ENCODE data around the gene CELSR2.
A peak's percentile ranks its signal among the peaks of the same experiment; 100 is the strongest.

The CELSR2 gene

DNA sequence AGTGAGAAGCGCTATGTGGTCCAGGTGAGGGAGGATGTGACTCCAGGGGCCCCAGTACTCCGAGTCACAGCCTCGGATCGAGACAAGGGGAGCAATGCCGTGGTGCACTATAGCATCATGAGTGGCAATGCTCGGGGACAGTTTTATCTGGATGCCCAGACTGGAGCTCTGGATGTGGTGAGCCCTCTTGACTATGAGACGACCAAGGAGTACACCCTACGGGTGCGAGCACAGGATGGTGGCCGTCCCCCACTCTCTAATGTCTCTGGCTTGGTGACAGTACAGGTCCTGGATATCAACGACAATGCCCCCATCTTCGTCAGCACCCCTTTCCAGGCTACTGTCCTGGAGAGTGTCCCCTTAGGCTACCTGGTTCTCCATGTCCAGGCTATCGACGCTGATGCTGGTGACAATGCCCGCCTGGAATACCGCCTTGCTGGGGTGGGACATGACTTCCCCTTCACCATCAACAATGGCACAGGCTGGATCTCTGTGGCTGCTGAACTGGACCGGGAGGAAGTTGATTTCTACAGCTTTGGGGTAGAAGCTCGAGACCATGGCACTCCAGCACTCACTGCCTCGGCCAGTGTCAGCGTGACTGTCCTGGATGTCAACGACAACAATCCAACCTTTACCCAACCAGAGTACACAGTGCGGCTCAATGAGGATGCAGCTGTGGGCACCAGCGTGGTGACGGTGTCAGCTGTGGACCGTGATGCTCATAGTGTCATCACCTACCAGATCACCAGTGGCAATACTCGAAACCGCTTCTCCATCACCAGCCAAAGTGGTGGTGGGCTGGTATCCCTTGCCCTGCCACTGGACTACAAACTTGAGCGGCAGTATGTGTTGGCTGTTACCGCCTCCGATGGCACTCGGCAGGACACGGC, 2.2 kb downstream of the CELSR2 start:
- H3K27ac ChIP-seq: no peak overlapping the region
- DNase-seq (ENCODE audit: low read depth, low spot score): no peak

DNA sequence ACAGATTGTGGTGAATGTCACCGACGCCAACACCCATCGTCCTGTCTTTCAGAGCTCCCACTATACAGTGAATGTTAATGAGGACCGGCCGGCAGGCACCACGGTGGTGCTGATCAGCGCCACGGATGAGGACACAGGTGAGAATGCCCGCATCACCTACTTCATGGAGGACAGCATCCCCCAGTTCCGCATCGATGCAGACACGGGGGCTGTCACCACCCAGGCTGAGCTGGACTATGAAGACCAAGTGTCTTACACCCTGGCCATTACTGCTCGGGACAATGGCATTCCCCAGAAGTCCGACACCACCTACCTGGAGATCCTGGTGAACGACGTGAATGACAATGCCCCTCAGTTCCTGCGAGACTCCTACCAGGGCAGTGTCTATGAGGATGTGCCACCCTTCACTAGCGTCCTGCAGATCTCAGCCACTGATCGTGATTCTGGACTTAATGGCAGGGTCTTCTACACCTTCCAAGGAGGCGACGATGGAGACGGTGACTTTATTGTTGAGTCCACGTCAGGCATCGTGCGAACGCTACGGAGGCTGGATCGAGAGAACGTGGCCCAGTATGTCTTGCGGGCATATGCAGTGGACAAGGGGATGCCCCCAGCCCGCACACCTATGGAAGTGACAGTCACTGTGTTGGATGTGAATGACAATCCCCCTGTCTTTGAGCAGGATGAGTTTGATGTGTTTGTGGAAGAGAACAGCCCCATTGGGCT, 3.0 kb downstream of the CELSR2 start:
- DNase-seq (ENCODE audit: low read depth, low spot score): no peak
- H3K27ac ChIP-seq: no peak overlapping the region

DNA sequence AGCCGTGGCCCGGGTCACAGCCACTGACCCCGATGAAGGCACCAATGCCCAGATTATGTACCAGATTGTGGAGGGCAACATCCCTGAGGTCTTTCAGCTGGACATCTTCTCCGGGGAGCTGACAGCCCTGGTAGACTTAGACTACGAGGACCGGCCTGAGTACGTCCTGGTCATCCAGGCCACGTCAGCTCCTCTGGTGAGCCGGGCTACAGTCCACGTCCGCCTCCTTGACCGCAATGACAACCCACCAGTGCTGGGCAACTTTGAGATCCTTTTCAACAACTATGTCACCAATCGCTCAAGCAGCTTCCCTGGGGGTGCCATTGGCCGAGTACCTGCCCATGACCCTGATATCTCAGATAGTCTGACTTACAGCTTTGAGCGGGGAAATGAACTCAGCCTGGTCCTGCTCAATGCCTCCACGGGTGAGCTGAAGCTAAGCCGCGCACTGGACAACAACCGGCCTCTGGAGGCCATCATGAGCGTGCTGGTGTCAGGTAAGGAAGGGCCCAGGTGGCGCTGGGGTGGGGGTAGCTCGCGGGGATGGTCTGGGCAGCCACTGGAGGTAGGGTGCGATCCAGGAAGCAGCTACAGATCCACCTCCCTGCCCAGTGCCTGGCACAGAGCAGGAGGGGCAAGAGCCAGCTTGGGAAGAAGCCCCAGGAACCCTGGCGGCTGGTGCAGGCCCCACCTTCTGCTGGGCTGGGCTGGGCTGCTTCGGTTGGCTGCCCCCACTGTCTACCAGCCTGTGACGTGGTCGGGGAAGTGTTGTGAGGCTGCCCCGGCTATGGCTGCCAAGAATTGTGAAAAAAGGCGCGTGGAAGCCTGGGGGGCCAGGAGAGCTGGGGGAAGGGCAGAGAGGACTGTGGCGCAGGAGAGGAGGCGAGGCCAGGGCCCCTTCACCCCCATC, 3.8 kb downstream of the CELSR2 start:
- peak overlapping the region; percentile 40 for H3K27ac ChIP-seq
- DNase-seq (ENCODE audit: low read depth, low spot score): no peak

DNA sequence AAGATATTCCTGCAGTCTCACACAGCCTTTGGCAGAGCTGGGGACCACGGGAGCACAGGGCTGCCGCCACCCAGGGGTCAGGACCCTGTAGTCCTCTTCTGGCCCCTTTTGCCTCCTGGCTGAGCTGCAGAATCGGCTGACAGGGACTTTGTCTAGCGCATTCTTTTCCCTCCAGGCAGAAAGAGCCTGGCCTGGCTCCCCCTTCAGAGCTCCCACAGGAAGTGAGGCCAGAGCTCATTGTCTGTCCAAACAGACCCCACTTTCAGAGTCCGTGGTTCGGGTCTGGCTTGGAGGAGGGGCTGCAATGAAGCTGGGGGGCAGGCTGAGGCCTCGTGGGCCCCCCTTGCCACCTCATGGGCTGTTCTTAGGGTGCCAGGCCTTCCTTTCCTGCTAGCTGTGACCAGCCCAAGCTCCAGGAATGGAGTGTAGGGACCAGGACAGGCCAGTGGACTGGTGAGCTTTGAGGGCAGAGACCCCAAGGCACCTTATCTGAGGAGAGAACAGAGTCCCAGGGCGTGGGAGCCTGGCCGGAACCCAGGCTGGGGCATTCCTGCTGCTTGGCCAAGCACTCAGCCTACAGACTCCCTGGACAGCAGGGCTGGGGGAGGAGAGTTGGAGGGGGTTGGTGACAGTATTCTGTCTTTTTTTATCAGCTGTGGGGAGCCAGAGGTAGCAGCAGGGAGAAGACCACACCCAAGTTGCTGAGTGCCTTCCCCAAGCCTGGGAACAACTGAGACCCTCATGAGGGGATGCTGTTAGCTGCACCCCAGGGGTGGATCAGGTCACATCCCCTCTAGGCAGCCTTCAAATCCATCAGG, 4.7 kb downstream of the CELSR2 start:
- H3K27ac ChIP-seq: peak overlapping the region; percentile 40

DNA sequence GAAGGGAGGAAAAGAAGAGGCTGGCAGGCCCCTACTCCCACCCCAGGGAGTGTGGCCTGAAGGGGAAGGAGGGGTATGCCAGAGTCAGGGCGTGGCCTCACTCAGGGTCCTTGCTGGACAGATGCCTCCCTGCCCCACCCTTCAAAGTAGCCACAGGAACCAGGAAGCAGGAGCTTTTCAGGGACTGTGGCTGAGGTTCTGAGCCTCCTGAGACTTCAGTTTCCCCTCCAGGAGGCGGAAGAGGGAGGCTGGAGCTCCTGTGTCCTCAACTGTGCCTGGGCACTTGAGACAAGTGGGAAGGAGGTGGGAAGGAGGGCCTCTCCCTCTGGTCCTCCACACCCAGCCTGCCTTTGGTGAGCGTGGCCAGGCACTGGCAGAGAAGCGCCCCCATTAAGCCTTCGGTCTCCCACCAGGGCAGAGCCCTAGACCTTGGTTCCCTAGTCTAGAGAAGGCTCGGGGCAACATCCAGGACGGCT, 5.3 kb downstream of the CELSR2 start:
- H3K27ac ChIP-seq: peak overlapping the region; percentile 40
- no peak for DNase-seq (ENCODE audit: low read depth, low spot score)

More for the DNA sequence above, 4.7 kb downstream of the CELSR2 start:
- DNase-seq (ENCODE audit: low read depth, low spot score): no peak

DNA sequence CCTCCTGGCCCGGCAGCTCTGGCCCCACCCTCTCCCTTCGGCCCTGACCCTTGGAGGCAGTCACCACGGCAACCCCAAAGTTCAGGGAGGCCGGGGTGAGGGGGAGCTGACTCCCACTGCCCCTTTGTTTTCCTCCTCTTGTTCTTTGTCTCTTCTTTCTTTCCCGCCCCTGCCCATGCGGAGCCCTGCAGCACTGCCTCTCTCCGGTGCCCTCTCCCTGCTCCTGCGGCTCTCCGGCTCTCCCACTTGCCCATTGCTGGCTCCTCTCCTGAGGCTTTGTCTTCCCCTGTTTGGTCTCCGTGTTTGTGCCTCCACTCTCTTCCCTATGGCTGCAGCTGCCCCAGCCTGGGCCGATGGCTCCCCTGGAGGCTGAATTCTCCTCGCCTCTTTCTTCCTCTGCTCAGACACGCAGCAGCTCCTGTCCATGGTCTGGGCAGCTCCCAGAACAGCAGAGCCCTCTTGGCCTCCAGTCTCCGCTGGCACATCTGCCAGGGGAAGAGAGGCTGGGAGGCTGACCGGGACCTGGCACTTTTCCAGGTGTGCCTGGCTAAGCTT, 5.8 kb downstream of the CELSR2 start:
- peak overlapping the region; percentile 40 for H3K27ac ChIP-seq
- DNase-seq (ENCODE audit: low read depth, low spot score): no peak

DNA sequence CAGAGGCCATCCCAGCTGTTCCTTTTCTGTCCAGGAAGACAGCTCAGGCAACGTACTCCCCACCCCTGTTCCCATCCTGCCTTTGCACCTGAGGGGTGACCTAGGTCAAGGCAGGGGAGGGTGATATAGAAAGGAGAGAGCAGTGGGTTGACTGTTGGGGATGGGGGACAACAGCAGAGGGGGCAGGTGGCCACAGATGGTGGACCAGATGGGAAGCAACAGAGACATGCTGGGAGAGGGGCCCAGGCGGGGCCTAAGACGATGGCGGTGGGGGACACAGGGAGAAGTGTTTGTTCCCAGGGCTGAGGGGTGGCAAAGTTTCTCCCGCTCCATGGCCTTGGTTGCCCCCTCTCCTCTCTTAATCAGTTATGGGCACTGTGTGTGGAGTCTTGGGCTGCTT, 6.3 kb downstream of the CELSR2 start:
- no peak for DNase-seq (ENCODE audit: low read depth, low spot score)
- no peak overlapping the region for H3K27ac ChIP-seq

DNA sequence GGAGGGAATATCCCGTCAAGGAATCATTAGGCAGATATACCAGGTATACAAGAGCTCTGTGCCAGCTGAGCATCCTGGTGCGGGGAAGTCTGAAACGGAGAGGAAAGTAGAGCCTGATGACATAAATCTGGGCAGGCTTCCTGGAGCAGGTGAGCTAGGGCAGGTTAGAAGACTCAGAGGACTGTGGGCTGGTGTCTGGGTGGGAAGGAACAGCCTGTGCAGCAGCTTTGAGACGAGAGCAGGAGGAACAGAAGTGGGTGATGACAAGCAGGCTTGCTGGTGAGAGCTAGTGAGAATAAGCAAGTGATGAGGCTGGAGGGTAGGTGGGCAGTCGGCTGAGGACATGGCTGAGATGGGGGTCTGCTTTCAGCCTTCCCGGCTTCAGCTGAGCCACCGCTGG, 6.7 kb downstream of the CELSR2 start:
- H3K27ac ChIP-seq: no peak overlapping the region
- DNase-seq (ENCODE audit: low read depth, low spot score): no peak

DNA sequence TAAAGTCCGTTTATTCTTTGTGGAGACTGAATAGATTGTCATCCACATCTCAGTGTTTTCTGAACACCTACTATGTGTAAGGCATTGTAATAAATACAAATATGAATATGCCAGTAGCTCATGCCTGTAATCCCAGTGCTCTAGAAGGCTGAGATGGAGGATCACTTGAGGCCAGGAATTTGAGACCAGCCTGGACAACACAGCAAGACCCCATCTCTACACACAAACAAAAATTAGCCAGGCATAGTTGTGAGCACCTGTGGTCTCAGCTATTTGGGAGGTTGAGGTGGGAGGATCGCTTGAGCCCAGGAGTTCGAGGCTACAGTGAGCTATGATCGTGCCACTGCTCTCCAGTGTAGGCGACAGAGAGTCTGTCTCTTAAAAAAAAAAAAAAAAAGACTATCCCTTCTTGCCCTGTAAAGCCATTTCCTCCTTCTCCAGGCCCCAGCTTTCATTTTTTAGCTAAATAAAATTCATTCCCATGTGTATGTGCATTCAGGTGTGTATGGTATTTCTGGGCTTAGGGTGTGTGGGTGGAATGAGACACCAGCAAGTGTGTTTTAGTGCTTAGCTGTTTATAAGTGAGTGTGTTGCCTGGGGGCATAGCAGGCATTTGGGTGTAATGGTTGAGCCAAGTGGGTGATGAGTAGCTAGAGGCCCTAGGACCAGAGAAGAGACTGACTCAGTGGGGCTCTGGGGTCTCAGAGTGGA, 7.8 kb downstream of the CELSR2 start:
- peak overlapping the region; percentile 68 for H3K27ac ChIP-seq
- DNase-seq (ENCODE audit: low read depth, low spot score): peak; percentile 95

DNA sequence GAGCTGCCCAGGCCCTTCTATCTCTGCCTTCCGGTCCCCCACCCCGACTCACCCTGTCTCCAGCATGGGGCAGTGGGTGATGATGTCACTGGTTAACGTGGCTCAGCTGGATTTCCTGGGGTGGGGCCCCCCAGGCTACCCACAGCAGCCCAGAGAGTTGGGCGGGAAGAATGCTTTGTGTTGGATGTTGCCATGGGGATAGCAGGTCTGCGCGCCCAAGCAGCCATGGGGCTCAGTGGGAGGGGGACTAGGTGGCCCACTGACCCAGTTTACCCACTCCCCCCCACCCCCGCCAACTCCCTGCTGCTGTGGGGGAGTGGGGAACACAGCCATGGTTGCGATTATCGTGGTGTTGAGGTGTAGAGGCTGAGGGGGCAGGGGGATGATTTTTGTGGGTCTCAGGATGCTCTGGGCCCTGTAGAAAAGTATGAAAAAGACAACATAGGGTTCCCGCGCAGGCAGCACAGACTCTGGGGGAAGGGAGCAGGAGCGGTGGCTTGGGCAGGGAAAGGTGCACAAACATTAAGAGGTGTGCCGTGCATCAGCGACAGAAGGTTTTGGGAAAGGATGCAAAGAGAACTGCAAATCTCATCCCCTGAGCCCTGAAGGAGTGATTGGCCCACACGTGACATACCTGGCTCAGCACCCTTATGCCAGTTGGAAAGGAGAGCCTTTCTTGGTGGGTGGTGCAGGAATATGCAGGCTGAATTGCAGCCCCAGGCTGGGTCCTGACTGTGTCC, 8.5 kb downstream of the CELSR2 start:
- no peak for DNase-seq (ENCODE audit: low read depth, low spot score)
- H3K27ac ChIP-seq: peak overlapping the region; percentile 68

DNA sequence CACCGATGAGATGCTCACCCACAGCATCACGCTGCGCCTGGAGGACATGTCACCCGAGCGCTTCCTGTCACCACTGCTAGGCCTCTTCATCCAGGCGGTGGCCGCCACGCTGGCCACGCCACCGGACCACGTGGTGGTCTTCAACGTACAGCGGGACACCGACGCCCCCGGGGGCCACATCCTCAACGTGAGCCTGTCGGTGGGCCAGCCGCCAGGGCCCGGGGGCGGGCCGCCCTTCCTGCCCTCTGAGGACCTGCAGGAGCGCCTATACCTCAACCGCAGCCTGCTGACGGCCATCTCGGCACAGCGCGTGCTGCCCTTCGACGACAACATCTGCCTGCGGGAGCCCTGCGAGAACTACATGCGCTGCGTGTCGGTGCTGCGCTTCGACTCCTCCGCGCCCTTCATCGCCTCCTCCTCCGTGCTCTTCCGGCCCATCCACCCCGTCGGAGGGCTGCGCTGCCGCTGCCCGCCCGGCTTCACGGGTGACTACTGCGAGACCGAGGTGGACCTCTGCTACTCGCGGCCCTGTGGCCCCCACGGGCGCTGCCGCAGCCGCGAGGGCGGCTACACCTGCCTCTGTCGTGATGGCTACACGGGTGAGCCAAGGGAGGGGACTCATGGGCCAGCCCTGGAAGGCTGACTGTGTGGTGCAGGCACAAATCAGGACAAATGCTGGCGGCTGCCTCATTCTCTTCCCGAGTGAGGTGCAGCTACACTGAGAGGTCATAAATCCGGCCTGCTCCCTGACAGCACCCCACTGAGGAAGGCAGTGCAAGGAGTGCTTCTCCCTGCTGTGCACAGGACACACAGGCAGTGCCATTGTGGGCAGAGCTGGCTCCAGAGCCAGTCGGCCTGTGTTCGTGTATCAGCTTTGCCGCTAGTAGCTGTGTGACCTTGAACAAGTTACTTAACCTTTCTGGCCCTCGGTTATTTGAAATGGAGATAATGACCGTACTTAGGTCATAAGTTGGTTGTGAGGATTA, 9.4 kb downstream of the CELSR2 start:
- DNase-seq (ENCODE audit: low read depth, low spot score): no peak
- H3K27ac ChIP-seq: no peak overlapping the region

DNA sequence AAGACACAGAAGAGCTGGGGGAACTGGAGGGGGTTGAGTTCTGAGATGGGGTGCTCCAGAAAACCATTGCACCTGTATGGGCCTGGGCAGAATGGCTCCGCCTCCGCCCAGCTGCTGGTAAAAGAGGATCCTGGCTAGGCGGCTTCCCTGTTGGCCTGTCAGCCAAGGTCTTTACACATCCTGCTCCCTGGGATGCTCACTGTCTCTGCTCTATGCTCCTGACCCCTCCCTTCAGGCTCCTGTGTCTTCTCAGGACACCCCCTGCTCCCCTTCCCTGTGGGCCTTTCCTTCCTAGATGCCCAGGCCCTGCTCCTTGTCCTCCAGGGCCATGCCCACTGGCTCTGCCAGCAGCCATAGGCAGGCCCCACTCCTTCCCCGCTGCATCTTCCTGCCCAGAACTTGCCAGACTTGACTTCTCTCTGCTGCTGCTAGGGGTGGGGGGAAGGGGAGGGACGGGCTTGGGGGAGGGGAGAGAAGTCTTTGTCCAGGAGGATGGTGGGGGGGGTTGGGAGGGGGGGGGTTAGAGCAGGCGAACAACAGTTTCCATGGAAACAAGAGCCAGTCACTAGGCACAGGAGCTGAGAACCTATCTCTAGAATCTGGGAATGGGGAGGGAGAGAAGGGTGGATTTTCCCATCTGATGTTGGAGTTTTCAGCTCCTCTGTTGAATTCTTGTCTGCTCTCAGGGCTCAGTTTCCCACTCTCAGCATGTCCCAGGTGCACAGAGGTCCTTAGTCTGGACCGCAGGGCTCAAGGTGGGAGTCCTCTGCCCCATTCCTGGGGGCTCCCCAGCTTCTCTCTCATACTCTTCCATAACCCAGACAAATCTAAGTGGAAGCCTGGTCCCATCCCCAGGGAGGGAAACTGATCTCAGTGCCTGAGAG, 10.6 kb downstream of the CELSR2 start:
- DNase-seq (ENCODE audit: low read depth, low spot score): no peak

DNA sequence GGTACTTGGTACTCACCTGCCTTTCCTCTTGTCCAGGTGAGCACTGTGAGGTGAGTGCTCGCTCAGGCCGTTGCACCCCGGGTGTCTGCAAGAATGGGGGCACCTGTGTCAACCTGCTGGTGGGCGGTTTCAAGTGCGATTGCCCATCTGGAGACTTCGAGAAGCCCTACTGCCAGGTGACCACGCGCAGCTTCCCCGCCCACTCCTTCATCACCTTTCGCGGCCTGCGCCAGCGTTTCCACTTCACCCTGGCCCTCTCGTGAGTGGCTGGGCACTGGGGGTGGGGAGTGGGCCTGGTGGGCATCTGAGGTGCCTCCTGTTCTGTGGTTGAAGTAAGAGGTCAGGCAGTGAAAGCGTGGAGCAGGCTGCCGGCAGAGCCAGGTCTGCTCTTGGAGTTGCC, 11.7 kb downstream of the CELSR2 start:
- DNase-seq (ENCODE audit: low read depth, low spot score): no peak
- no peak overlapping the region for H3K27ac ChIP-seq

More for the DNA sequence above, 10.6 kb downstream of the CELSR2 start:
- no peak overlapping the region for H3K27ac ChIP-seq

DNA sequence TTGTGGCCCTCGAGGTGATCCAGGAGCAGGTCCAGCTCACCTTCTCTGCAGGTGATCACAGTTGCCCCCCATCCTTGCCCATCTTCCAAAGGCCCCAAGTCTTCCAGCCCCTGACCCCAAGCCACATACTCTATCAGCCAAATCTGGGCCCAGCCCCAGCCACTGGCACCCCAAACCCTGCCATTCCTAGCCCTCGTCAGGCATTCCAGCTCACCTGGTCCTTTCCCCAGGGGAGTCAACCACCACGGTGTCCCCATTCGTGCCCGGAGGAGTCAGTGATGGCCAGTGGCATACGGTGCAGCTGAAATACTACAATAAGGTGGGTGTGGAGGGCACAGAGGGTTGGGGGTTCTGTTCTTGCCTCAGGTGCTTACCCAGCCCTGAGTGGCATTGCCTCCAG, 12.2 kb downstream of the CELSR2 start:
- no peak for DNase-seq (ENCODE audit: low read depth, low spot score)
- no peak overlapping the region for H3K27ac ChIP-seq

DNA sequence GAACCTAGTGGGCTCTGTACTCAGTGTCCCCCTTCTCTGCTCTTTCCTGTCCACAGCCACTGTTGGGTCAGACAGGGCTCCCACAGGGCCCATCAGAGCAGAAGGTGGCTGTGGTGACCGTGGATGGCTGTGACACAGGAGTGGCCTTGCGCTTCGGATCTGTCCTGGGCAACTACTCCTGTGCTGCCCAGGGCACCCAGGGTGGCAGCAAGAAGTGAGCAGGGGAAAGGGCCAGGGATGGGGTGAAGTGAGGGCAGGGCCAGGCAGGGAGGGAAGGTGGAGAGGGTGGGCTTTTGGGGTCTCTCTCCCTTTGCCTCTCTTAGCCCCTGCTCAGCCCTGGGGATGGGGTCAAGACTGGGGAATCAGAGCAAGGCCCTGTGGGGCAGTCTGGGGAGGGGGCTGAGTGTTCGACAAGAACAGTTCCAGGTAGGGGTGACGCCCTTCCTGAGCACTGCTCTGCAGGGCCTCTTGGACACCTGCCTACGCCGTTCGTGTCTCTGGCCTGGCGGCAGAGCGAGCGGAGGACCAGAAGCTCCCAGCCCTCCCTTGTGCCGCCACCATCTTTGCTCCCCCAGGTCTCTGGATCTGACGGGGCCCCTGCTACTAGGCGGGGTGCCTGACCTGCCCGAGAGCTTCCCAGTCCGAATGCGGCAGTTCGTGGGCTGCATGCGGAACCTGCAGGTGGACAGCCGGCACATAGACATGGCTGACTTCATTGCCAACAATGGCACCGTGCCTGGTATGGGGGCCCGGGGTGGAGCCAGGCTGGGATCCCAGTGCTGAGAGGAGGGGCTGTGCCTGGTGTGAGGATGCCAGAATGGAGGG, 13.1 kb downstream of the CELSR2 start:
- no peak for DNase-seq (ENCODE audit: low read depth, low spot score)
- peak overlapping the region; percentile 79 for H3K27ac ChIP-seq
